GM04504 (cell line): ENCODE measurements around the gene PSMD9.
"Not testable (repeated sequence)": the region's sequence is repeated elsewhere in the genome, so short reads cannot be mapped to it uniquely, and the experiment has no call there.

Source experiments
- DNase-seq: peaks from one replicate; pipeline ENCODE4 v3.0.0-alpha.2; 2012; ENCODE audit warnings: low read depth

The PSMD9 gene, protein sequence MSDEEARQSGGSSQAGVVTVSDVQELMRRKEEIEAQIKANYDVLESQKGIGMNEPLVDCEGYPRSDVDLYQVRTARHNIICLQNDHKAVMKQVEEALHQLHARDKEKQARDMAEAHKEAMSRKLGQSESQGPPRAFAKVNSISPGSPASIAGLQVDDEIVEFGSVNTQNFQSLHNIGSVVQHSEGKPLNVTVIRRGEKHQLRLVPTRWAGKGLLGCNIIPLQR

DNA sequence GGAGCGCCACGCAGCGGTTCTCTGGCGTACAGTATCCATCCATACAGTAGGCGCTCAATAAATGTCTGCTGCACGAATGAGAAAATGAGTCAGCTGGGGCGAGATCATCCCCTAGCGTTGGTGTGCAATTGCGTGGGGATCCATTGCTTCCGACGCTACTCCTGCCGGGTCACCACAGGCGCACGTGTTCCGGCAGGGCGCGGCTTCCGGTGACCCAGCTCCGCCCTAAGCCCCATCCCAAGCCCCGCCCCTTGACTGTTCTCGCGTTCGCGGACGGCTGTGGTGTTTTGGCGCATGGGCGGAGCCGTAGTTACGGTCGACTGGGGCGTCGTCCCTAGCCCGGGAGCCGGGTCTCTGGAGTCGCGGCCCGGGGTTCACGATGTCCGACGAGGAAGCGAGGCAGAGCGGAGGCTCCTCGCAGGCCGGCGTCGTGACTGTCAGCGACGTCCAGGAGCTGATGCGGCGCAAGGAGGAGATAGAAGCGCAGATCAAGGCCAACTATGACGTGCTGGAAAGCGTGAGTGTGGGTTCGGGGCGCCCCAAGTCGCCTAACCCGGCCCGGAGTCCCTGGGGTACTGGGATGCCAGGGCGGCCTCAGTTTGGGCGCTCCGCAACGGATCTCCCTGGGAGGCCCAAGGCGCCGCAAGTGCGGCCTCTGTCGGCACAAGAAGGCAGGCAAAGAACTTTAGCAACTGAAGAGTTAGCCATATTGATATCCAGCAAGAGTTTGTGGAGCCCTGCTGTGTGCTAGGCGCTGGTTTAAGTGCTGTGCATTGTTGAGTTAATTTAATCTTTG is at the start of gene PSMD9:
TSS of gene PSMD9 (plus strand) at position 313 of the 796 bp plus-strand sequence. CDS start at position 380, 67 bp downstream.
- peak; percentile 96 for DNase-seq

DNA sequence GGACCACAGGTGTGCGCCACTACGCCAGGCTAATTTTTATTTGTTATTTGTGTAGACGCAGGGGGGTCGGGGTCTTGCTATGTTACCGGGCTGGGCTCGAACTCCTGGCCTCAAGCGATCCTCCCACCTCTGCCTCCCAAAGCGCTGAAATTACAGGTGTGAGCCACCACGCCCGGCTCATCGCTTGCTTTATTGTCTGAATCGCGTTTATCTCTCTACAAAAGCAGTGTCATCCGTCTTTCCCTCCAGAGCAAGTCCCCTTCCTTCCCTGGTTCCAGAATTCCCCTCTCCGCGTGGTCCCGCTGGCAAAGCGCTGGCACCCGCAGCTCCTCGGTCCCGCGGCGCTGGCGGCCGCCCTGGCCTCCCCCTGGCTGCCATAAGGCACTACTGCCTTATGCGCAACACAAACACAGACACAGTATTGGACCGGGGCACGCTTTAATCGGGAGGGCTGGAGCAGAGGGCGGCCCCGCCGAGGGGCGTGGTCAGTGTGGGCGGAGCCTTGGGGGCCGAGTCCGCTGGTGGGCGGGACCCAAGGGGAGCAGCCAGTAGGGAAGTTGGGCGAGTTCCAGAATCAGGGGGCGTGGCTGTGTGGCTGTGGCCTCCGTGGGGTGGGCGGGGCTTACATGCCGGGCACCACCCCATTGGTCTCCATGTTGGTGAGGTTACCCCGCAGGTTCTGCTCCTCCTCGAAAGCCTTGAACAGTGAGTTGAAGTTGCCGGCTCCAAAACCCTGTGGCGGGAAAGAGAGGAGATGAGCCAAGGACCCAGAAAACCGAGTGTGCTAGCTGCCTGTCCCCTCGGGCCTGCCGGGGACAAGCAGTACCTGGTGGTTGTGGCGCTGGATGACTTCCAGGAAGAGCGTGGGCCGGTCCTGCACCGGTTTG is 49.2 kb upstream of the PSMD9 start:
- DNase-seq, result peak; percentile 94

DNA sequence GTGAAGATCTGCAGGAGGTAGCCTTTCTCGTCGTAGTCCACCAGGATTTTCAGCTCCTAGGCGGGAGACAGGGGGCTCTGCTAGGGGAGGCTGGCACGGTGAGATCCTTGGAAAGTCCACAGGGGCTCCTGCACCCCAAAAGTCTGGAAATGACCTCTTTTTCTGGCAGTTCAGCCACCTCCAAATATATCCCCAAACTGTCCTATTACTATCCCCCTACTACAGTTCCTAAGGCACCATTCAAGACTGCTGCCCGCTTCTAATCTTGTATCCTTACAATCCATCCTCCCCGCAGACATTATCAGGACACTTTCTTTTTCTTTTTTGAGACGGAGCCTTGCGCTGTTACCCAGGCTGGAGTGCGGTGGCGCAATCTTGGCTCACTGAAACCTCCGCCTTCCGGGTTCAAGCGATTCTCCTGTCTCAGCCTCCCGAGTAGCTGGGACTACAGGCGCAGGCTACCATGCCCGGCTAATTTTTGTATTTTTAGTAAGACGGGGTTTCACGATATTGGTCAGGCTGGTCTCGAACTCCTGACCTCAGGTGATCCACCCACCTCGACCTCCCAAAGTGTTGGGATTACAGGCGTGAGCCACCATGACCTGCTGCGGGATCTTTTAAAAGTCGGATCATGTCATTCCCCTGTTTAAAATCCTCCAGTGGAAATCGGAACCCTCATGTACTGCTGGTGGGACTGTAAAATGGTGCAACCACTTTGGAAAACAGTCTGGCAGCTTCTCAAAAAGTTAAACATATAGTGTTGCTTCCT is 48.4 kb upstream of the PSMD9 start:
- DNase-seq, result no peak

DNA sequence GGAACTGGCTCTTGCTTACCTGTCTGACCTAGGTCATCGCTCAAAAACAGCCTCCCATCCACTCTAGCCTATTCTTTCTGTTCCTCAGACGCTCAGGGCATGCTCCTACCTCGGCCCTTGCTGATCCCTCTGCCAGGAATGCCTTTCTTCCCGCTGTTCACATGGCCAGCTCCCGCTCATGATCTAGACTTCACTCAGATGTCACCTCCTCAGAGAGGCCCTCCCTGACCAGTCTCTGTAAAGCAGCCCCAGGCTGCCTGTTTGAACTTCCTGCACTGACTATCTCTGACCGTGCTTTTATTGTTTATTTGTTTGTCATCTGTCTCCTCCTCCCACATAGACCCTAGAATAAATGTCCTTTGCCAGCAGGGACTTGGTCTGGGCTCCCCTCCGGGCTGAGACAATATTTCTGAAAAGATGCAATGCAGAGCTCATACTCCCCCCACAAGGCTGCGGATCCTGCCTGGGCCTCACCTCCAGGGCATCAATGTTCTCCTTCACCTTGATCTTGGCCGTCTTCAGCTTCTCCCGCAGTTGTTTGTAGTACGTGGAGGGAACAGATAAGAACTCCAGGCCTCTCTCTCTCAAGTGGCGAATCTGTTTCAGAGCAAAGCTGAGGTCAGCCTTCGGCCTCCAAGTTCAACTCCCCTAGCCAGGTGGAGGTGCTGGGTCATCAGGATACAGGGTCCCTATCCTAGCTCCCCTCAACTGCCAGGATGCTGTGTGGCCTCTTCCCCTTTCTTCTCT is 45.2 kb upstream of the PSMD9 start:
- DNase-seq, result no peak

DNA sequence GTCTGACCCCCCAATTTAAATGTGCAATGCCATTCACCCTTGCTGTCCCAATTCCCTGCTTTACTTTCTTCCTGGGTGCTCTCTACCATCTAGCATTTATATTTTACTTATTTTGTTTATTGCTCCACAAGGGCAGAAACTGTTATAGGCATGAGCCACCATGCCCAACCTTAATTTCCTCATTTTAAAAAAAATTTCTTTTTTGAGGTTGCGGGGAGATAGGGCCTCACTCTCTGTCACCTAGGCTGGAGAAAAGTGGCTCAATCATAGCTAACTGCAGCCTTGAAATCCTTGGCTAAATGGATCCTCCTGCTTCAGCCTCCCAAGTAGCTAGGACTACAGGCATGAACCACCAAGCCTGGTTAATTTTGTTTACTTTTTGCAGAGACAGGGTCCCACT is 42.9 kb upstream of the PSMD9 start:
- no peak for DNase-seq

DNA sequence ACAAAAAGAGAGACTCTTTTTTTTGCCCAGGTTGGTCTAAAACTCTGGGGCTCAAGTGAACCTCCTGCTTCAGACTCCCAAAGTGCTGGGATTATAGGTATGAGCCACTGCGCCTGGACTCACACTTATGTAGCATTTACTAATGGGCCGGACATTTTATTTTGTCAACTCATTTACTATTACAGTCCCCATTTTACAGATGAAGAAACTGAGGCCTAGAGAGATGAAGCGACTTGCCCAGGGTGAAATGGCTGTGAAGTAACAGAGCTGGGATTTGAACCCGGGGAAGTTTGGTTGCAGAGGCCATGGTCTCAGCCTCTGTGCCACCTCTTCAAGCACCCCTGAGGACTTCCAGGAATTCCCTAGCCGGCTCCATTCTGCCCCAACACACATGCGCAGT is 39.4 kb upstream of the PSMD9 start:
- no peak for DNase-seq

DNA sequence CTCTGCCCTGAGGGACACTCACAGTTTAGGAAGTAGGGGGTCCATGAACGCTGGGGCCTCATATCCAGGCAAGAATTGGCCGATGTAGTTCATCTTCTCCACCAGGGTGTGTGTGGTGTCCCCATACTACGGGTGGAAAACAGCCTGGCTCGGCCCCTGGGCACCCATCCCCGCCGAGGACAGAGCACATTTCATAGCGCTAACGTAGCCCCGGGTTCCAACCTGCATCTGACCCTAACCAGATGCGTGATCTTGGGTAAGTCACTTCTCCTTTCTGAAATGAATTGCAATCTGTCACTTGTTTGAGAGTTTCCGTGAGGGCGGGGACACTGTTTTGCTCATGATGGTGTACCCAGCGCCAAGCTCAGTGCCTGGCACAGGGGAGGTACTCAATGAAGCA is 38.9 kb upstream of the PSMD9 start:
- DNase-seq, result no peak

DNA sequence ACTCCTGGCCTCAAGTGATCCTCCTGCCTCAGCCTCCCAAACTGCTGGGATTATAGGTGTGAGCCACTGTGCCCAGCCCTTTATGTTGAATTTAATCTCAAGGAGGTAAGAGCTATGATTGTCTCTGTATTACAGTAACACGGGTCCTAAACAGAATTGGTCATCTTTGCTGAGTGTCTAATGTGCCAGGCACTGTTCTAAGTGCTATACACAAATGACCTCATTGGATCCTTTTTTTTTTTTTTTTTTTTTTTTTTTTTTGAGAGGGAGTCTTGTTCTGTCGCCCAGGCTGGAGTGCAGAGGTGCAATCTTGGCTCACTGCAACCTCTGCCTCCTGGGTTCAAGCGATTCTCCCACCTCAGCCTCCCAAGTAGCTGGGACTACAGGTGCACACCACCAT is 36.2 kb upstream of the PSMD9 start:
- not testable (repeated sequence) for DNase-seq

DNA sequence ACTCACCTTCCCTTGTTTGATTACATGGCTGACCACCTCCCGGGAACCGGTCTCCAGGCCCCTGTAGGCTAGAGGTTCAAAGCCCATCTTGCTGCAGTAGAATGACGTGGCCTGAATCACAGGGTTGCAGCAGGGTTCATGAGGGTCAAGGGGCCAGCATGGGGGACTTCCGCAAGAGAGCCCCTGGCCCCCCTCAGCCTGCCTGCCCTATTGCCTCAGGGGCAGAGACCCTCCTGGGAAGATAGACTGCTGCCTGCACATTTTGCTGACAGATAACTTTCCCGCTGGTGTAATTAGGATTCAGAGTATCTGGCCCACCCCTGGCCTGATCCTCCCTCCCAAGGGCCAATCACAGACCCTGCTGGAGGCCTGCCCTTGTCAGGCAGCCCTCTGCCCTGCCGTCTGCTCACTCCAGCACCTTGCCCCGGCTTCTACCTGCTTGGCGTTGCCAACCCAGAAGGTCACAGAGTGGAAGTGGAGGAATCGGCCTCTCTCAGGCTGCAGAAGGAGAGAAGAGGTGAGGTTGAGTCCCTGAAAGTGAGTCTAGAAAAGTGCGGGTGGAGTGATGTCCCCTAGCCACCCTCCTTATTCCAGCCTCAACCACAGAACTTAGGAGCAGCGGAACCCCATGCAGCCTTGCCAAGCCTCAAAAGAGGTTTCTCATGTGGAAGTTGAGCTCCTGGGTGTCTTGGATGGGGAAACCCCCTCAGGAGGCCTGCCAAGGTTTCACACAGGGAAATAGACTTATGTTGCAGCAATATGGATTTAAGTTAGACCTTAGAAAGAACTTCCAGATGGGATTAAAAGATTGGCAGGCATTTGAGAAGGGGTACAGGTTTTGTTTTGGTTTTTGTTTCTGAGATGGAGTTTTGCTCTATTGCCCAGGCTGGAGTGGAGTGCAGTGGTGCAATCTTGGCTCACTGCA is 31.0 kb upstream of the PSMD9 start:
- no peak for DNase-seq

DNA sequence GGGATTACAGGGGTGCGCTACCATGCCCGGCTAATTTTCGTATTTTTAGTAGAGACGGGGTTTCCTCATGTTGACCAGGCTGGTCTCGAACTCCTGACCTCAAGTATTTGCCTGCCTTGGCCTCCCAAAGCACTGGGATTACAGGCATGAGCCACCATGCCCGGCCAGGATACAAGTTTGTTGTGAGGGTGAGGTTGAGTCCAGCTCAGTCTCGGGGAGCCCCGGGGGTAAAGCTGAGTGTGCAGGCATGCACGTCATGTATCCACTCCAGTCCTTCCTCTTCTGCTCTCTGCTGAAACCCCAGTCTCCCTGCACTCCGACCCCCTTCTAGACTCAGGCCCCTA is 30.3 kb upstream of the PSMD9 start:
- no peak for DNase-seq

DNA sequence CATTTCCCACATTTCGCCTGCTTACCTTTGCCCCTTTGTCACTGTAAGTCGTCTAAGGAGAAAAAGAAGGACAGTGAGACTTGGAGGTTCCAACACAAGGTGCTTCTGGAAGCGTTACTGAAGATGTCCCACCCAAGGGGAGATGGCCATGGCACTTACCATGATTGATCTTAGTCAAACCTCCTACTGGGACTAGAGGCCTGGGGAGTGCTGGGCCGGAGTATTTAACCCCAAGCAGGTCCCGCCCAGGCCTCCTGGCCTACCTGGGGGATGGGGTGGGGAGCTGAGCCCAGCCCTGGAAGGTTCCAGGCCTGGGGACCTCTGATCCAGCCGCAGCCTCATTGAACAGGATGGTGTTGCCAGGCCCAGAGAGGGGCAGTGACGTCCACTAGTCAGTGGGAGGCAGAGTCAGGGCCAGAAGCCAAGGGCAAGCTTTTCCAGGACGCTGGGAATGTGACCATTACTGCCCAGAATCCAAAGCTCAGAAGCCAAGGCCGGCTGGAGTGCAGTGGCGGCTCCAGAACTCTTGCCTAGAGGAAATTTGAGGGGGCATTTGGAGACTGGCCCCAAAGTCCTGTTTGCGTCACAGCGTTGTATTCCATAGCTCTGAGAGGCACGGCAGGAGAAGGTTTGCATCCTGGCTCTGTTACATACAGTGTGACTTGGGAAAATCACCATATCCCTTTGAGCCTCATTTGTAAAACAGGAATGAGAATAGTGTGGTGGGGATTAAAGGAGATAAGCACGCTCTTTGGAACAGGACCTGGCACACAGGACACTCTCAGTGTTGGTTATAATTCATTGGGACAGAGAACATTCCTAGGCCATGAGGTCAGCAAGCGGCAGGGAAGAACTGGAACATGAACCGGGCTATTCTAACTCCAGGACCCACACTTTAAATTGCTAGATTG is 29.7 kb upstream of the PSMD9 start, which contains the start of gene HPD:
TSS of gene HPD (minus strand) at position 198 of the 911 bp plus-strand sequence. CDS start at position 162, 36 bp downstream.
- peak; percentile 62 for DNase-seq

DNA sequence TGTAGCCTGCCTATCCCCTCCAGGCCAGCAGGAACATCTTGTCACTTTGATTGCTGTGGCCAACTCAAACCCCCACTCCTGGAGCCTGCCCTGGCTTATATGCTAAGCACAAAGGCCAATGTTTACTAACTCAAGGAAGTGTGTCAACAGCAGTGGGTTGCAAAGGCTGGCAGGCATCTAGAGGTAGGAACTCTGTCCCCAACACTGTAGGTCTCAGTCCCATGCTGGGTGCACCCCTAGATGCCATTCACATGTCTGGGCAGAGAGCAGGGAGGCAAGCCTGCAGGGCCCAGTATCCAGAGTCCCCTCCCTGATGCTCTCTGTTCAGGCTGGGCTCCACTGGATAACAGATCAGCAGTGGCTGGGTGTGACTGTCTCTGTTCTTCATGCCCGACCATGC is 28.3 kb upstream of the PSMD9 start:
- no peak for DNase-seq

DNA sequence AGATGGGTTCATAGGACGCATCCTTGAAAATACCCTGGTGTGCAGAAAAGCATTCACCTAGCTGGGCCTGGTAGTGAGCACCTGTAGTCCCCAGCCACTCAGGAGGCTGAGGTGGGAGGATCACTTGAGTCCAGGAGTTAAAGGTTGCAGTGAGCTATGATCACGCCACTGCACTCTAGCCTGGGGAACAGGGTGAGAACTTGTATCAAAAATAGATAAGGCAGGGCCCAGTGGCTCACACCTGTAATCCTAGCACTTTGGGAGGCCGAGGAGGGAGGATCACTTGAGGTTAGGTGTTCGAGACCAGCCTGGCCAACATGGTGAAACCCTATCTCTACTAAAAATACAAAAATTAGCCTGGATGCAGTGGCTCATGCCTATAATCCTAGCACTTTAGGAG is 27.9 kb upstream of the PSMD9 start:
- DNase-seq, result not testable (repeated sequence)

DNA sequence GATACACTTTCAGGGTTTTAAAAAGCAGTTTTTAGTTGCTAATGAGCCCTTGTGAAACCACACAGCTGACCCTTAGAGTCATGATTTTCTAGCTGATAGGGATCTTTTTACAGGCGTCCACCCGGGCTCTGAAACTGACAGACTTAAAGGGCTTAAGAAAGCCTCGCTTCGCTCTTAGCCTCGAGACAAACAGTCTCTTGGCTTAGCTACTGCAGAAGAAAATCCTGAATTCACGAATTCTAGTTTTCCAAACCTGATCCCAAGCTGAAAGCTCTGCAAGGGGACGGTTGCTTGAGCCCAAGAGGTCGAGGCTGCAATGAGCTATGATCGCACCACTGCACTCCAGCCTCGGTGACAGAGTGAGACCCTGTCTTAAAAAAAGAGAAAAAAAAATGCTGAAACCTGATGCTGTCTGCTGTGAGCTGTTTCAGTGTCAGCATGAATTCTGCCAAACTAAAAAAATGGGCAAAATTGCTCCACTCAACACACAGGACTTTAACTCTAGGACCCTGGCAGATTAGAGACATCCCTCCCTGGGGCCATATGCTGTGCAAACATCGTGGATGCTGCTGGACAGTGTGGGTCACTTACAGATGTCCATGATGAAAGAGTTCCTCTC is 26.8 kb upstream of the PSMD9 start:
- DNase-seq, result no peak

DNA sequence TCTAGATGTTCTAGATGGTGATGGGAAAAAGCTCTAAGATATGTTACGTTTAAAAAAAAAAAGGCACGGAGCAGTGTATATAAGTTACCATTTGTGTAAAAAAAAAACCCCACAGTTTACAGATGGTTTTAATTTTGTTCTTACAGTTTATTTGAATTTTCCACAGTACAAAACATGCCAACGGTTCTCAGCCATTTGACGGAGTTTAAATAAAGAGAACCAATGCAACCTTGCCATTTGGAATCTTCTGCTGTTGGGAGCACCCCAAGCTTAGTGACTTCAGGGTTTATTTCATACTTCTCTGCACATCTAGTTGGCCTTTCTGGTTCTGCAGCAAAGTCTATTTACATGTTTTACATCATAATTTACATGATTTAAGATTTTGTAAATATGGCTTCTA is 22.3 kb upstream of the PSMD9 start:
- no peak for DNase-seq

DNA sequence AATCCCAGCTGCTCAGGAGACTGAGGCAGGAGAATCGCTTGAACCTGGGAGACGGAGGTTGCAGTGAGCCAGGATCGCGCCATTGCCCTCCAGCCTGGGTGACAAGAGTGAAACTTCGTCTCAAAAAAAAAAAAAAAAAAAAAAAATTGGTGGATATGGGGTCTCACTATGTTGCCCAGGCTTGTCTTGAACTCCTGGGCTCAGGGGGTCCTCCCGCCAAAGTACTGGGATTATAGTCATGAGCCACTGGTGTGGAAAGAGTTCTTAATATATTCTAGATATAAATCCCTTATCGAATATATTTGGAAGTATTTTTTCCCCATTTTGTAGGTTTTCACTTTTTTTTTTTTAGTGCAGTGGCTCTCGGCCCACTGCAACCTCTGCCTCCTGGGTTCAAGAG is 19.4 kb upstream of the PSMD9 start:
- not testable (repeated sequence) for DNase-seq

DNA sequence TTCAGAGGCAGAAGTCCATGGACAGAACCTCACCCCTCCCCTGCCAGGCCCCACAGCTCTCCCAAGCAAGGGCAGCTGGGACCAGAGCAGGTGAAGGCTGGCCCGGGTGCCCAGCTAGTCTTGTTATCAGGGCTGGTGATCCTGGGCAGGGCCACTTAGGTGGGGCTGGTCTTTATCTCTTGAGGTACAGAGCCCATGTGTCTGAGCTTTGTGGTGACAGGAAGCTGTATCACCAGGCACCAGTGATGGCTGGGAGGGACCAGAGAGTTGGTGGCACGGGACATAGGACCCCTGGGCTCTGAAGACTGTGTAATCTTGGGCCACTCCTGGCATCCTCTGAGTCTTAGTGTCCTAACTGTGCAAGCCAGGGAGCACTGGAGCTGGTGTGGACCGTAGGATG is 17.1 kb upstream of the PSMD9 start:
- no peak for DNase-seq

DNA sequence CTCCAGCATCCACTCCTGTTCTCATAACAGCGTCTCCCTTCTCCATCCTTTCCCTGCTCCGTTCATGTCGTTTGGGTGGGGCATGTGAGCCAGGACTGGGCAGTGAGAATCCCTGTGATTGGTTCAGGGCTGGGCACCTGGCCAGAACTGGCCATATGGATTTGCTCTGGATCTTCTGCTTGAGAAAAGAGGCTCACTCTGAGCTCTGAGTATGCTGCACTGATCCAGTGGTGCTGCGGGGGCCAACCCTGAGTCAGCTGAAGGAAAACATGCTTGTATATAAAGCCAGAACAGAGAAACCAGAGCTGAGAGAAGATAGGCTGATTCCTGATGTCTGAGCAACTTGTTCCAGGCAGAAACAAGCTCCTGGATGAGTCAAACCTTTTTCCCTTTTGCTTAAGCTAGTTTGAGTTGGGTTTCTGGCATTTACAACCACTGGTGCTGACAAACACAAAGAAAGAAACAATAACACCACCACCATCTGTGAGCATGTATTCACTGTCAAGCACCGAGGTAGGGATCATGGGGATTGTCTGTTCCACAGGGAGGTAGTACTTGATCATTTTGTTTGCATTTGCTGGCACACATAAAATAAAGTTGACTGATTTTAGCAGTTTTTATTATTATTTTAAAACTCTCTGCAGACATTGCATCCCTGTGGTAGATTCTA is 15.9 kb upstream of the PSMD9 start:
- DNase-seq, result peak; percentile 85
